Astrocyte of the hippocampus (primary cell): ENCODE results near the gene BNIP2.
"Not testable (repeated sequence)": the region's sequence is repeated elsewhere in the genome, so short reads cannot be mapped to it uniquely, and the experiment has no call there.

Experiments
- DNase-seq: peaks from one replicate; pipeline ENCODE4 v3.0.0; 2011; ENCODE audit warnings: low read depth, low spot score

The BNIP2 gene, protein sequence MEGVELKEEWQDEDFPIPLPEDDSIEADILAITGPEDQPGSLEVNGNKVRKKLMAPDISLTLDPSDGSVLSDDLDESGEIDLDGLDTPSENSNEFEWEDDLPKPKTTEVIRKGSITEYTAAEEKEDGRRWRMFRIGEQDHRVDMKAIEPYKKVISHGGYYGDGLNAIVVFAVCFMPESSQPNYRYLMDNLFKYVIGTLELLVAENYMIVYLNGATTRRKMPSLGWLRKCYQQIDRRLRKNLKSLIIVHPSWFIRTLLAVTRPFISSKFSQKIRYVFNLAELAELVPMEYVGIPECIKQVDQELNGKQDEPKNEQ

DNA sequence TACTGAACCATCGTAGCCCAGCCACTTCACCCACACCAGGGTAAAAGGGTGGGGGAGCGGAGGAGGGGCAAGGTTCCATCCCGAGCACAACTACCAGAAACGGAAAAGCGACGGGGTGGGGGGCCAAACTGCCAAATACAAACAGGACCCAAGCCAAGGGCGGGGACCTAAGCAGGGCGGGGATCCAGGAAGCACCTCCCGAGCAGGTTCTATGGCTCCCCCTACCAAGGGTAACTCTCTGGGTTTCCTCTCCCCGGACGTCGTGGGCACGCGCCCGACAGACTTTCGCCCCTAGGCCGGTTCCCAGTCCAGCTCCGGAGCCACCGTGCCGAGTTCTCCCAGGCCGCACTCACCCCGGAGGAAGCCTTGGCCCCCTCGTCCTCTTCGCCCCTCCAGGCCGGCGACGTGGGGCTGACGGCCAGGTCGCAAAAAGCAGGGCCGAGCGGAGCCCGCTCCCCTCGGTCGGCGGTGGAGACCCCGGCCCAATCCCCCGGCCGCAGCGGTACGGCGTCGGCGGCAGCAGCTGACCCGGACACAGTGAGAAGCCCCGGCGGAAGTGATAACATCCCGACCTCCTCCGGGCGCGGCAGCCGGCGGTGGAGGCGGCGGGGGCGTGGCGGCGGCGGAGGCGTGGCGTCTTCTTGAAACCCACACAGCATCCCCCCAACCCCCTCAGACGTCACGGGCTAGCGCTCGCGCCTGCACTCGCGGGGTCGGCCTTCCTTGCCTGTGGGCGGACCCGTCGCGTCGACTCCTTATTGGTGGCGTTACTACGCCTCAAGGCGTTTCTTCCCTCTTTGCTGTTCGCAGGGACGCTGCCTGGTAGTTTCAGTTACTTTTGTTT lies at the start of gene BNIP2:
TSS of gene BNIP2 (minus strand) at position 539 of the 844 bp plus-strand sequence. CDS start 6,863 bp downstream, outside the sequence.
- peak; percentile 100 for DNase-seq

- DNase-seq, result no peak
These were observed 49.6 kb upstream of the BNIP2 start for GRCh38 chr15:59738676-59739075.

- no peak for DNase-seq
These were observed 47.1 kb upstream of the BNIP2 start for GRCh38 chr15:59736181-59736580.

DNA sequence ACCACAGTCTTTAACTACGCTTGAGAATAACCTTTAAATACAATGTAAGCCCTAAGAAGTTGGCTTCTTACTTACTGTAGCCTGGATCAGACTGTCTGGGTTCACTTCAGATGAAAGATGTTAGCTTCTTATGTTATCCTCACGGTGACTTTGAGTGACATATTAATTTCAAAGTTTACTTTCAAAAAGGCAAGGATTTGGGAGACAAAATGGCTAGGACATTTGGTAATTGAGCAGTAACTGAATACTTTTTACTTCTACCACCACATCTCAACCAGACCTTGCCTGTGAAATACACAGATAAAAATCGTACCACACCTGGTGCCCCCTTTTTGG lies 36.0 kb upstream of the BNIP2 start:
- no peak for DNase-seq

DNA sequence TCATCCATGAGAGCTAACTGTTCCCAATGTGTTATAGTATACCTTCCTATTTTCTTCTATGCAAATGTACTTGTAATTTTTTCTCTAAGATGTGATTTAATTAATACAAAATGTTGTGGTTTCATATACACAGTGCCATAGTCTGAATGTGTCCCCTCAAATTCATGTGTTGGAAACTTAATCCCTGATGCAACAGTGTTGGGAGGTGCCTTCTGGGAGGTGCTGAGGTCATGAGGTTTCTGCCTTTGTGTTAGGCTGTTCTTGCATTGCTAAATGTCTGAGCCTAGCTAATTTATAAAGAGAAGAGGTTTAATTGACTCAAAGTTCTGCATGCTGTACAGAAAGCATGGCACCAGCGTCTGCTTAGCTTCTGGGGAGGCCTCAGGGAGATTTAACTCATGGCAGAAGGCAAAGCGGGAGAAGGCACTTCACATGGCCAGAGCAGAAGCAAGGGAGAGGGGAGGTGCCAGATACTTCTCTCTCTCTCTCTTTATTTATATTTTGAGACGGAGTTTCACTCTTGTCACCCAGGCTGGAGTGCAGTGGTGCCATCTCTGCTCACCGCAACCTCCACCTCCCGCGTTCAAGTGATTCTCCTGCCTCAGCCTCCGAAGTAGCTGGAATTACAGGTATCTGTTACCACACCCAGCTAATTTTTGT lies 34.7 kb upstream of the BNIP2 start:
- no peak for DNase-seq

GRCh38 chr15:59722476-59722875 lies 33.4 kb upstream of the BNIP2 start:
- DNase-seq, result no peak

- DNase-seq, result no peak
These were observed 32.9 kb upstream of the BNIP2 start for GRCh38 chr15:59722037-59722436.

GRCh38 chr15:59721411-59721810 lies 32.3 kb upstream of the BNIP2 start:
- DNase-seq, result no peak

- DNase-seq, result no peak
These were observed 24.1 kb upstream of the BNIP2 start for GRCh38 chr15:59713177-59713576.

DNA sequence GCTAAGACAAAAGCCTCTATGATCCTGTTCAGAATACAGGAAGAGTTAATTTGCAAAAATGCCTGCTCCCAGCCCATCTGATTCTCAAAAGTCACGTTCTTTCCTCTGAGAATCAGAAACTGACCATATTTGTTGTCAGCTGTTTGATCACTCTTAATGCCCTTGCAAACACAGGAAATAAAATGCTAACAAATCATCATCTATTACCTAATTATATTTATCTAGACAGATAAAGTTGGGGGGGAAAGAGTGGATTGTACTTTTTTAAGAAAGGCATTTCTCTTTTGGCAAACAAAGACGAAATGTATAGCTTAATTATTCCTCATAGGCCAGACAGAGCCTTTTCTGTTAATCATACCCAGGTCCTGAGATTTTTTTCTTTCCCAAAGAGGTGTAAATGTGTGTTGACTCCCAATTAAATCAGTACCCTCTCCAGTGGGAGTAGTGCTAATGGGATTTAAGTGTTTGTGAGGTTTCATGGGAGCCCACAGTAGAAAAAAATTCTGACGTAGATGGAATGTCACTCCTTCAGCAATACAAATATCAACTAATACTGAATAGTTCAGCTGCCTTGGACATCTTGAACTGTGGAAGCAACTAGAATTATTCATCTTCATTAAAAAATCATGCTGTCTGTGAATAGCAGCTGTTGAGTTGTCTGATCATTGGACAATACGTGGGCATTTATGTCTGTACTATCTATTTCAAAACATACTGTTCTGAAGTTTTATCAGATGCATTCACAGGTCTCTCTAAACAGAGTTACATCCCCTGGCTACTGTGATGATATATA lies 22.5 kb upstream of the BNIP2 start:
- no peak for DNase-seq

DNA sequence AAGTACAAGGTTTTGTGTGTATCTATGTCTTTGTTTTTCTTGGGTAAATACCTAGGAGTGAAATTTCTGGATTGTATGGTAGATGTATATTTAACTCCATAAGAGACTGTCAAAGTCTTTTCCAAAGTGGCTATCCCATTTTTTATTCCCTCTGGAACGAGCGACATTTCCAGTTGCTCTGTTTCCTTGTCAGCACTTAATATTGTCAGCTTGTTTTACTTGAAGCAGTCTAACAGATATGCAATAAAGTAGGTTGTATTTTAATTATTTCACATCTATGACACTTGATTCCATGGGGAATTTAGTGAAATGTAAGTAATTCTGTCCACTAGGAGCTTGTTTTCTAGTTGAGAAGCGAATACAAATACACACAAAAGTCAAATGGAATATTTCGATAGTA lies 18.5 kb upstream of the BNIP2 start:
- no peak for DNase-seq

DNA sequence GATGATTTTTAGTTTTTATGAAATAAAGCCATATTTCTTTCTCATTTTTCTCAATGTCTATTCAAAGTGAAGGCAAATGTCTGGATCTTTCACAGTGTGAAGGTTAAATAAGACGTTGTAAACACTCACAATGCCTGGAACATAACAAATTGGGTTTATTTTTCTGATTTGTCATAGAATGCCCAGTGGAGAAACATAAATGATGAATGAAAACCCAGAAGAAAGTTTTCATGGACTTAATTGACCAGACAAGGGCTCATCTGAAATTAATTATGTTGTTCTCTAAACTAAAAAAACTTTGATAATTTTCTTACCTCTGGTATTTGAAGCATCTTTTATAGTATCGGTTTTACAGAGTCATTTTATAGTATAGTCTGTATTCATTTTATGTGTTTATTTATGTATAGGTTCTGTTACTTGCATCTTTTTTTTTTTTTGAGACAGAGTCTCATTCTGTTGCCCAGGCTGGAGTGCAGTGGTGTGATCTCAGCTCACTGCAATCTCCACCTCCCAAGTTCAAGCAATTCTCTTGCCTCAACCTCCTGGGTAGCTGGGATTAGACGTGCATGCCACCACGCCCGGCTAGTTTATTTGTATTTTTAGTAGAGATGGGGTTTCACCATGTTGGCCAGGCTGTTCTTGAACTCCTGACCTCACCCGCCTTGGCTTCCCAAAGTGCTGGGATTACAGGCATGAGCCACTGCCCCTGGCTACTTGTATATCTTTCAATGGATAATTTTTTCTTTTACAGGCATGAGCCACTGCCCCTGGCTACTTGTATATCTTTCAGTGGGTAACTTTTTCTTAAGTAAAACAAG lies 15.1 kb upstream of the BNIP2 start:
- no peak for DNase-seq

DNA sequence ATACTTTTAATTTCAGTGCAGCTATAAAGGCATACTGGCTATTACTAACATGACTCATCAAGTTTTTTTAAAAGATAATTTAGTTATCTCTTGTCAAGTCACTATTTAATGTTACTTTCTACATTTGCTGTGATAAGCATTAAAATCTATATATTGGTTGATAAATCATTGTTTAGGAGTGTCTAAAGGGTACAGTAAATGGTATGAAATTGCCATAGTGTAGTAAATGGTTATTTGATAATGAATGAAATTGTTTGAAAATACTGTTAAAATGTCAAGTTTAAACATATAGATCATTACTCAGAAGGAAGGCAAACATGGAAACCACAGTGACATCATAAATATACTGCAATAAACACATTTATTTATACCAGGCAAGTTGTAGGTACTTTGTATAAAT lies 13.2 kb upstream of the BNIP2 start:
- no peak for DNase-seq

GRCh38 chr15:59701880-59702279 lies 12.8 kb upstream of the BNIP2 start:
- DNase-seq, result no peak

DNA sequence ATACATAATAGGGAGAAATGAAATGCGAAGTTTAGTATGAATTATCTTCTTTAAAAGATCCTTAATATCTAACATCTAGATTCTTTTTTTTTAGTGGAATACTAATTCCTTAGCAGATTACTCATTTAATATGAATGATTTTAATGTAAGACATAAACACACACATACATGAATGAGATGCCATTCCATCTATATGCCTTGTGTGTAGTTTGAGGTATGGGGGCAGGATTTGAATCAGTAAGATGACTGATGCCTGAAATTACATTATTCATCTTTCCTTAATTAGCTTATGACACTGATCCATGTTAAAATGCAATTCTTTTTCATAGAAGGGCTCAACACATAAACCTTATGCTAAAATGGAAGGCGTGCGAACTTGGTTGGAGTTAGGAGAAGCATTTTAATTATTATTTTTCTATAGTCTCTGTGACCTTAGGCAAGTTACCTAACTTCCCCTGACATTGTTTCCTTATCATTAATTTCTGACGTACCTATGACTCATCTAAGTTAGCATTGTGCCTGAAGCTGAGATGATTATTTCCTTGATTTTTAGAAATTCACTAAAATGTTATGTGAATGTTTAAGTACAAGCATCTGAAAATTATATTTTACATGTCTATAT lies 10.8 kb upstream of the BNIP2 start:
- no peak for DNase-seq

DNA sequence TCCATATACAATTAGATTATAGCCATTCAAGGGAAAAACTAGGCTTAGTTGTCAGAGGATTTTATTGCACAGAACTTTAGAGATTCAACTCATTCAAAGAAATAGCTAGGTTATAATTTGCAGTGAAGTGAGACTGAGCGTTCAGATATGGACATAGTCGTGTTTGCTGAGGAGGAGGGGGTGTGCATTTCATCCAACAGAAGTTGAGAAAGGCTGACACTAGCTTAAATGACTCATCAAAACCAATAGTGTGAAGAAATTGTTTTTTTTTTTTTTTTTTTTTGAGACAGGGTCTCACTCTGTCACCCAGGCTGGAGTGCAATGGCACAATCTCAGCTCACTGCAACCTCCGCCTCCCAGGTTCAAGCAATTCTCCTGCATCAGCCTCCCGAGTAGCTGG lies 8.9 kb upstream of the BNIP2 start:
- not testable (repeated sequence) for DNase-seq

DNA sequence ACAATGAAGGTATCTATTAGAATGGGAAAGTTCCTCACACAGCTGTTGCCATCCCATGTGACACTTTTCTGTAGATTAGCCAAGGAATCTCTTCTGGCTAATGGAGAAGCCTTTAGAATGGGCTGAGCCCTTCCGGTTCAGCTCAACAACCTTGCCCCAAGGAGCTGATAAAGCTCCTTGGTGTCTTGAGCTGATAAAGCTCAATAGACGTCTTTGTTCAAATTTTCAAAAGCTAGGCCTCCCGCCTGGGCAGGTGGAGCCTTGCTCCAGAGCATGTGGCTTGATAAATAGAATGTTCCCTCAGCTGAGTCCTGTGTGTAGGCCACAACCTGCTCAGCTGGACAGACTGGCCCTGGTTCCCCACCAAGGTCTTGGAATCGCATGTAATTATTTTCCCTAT lies 7.2 kb upstream of the BNIP2 start:
- no peak for DNase-seq

DNA sequence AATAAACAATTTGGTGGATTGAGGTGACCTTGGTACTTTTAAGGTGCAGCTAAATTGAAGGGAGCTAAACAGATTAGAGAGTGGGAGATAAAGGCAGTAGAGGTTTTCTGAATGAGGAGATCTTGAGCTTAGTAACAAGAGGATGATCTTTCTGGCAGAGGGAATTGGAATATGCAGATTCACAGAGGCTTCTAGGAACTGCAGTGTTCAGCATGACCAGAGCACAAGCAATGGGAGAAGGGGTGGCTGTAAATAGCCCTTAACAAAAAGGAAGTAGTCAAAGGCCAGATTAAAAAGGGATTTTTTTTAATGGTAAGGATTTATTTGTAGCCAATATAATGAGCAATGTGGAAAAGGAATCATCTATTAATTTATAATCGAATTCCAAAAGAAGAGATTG lies 5.7 kb upstream of the BNIP2 start:
- DNase-seq, result no peak

DNA sequence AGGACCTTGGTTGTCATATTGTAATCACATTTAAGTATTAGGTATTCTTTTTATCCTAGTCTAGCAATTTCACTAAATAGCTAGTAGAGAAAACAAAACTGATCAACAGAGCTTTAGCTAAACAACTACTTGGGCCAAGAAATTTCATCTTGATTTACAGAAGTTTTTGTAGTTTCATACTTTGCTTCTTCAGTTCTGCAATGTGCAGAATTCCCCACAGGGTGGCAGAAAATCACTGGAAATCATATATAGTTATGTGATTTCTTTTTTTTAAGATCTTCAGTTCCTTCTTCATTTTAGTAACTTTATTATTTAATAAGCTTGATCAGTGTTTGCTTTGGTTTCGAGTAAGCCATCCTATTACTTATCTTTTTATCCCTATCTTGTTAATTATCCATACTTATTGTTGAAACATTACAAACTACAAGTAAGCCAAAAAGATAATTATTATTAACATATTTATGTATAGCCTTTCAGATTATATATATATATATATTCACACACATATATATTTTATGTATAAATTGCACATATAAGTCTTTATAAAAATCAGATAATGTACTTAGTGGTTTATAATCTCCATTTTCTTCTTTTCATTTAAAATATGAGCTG lies 2.2 kb upstream of the BNIP2 start:
- peak; percentile 56 for DNase-seq

- DNase-seq, result peak; percentile 67
These were observed 611 bp upstream of the BNIP2 start for GRCh38 chr15:59689626-59690236.
